Activated CD4-positive, alpha-beta memory T cell treated with anti-CD3 and anti-CD28 coated beads for 36 hours (primary cell): Measurements from ENCODE around the gene TRAPPC8. TPM values are rescaled to one million over a fixed set of nuclear protein-coding genes. Genes with fewer than 3 reads are reported as not detected.
"Not testable (repeated sequence)": the region's sequence is repeated elsewhere in the genome, so short reads cannot be mapped to it uniquely, and the experiment has no call there.

Experiments used
- CTCF ChIA-PET: fragments of 350-600 bp; sonication (Branson Sonifier 250); formaldehyde crosslinking; loops from one replicate; lab custom pipeline; 2021; ENCODE audit warnings: antibody characterized with exemption, inconsistent platforms; lab: Charles Lee
- POLR2A ChIA-PET: fragments of 350-600 bp; sonication (Branson Sonifier 250); formaldehyde crosslinking; loops from one replicate; lab custom pipeline; 2021; ENCODE audit warnings: antibody characterized with exemption; lab: Charles Lee
- DNase-seq: peaks from one replicate; pipeline ENCODE4 v3.0.0-alpha.2; 2020
- H3K27ac Mint-ChIP-seq: one replicate; pipeline ENCODE4 v1.8.0; 2021; ENCODE audit warnings: mixed read lengths
- H3K27me3 Mint-ChIP-seq: one replicate; pipeline ENCODE4 v1.8.0; 2021; ENCODE audit warnings: mixed read lengths
- H3K36me3 Mint-ChIP-seq: one replicate; pipeline ENCODE4 v1.8.0; 2021; ENCODE audit warnings: mixed read lengths
- H3K4me1 Mint-ChIP-seq: one replicate; pipeline ENCODE4 v1.8.0; 2021; ENCODE audit warnings: low read depth, mixed read lengths
- H3K4me3 Mint-ChIP-seq: one replicate; pipeline ENCODE4 v1.8.0; 2021; ENCODE audit warnings: mild to moderate bottlenecking, mixed read lengths
- H3K9me3 Mint-ChIP-seq: one replicate; pipeline ENCODE4 v1.8.0; 2021; ENCODE audit warnings: mixed read lengths
- intact Hi-C: fragments of 100-400 bp; cut with micrococcal nuclease; formaldehyde crosslinking; loops from one replicate; pipeline ENCODE4 v1.15.1; 2023
- total RNA-seq, 2 experiments: library from RNA; stranded (reverse); gene quantifications; one replicate each; pipeline ENCODE4 v1.2.3, GENCODE V29; 2021

TRAPPC8 gene
- total RNA-seq, 2 experiments from 2014 or later: 30.4 to 34.2 TPM

DNA sequence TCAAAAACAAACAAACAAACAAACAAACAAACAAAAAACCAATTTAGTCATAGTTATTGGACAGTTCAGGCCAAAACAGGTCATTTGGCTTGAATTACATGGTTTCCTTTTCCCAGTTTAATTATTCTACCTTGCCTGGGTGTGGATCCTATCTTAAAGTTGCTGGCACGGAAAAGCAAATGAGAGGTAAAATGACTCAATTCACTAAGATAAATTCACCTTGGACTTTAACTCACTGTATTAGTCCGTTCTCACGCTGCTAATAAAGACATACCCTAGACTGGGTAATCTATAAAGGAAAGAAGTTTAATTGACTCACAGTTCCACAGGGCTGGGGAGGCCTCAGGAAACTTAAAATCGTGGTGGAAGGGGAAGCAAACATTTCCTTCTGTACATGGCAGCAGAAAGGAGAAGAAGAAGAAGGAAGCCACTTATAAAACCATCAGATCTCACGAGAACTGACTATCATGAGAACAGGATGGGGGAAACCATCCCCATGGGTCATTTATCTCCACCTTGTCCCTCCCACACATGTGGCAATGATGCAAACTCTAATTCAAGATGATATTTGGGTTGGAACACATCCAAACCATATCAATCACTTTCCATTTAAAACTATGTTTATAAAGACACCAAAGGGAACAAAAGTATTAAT, 22.5 kb upstream of the TRAPPC8 start:
- no peak for DNase-seq
- Mint-ChIP-seq H3K9me3 (no peaks in the 10 kb centered on the region), H3K27ac (no peak overlapping the region), H3K27me3 (no peaks in the 10 kb centered on the region), H3K36me3 (no peaks in the 10 kb centered on the region), H3K4me1 (no peaks in the 10 kb centered on the region), H3K4me3 (no peak overlapping the region)
- intact Hi-C loops: no loop called here
- ChIA-PET POLR2A (no interaction called here), CTCF (interaction anchor here (1.7 kb wide), 1 partner anchor 13 kb away, joined by 6 read pairs; no protein-coding TSS in a partner anchor)

DNA sequence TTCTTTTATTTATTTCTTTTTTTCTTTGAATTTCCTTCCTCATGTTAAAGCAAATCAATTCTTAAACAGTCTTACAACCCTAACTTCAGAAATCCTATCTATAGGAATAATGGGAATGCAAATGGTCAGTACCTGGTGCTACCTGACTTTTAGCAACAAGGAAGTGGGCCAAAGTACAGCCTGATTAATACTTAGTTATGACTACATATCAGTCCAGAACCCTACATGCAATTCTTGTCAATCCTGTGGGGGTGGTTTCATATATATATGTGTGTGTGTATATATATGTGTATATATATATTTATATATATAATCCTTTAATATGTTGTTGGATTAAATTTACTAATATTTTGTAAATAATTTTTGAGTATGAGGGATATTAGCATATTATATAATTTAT, 14.8 kb upstream of the TRAPPC8 start:
- no peak for DNase-seq
- Mint-ChIP-seq H3K4me3 (no peak overlapping the region), H3K36me3 (no peaks in the 10 kb centered on the region), H3K4me1 (peaks cover 2% of the 10 kb centered on the region), H3K27ac (no peak overlapping the region), H3K27me3 (no peaks in the 10 kb centered on the region), H3K9me3 (no peaks in the 10 kb centered on the region)
- CTCF ChIA-PET: interaction anchor here (0.8 kb wide), 1 partner anchor 127 kb away, joined by 3 read pairs; no protein-coding TSS in a partner anchor
- intact Hi-C loops: loop anchor here (1.0 to 5.0 kb wide), 4 partner anchors 14 to 400 kb away; partner anchors contain the start of gene TRAPPC8
- POLR2A ChIA-PET: no interaction called here

DNA sequence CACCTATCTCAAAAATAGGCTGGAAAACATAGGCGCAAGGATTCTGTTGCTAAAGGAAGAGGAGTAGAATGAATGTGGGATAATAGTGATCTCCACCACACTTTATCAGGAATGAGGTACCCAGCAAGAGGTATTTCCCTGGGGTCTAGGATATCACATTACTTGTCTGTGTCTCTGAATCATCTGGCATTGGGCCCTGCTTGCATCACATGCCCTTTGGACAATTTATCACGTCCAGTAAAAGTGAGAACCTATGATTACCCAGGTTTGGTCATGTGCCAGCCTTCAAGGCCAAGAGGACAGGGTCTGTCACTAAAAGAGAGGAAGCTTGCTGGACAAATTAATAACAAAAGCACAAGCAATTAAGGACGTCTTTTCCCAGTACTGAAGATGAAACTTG, 11.4 kb upstream of the TRAPPC8 start:
- H3K9me3 Mint-ChIP-seq: no peaks in the 10 kb centered on the region
- ChIA-PET CTCF (interaction anchor here (0.6 to 1.3 kb wide), 2 partner anchors 10 to 358 kb away, joined by 3 to 4 read pairs; no protein-coding TSS in a partner anchor), POLR2A (no interaction called here)
- H3K27ac Mint-ChIP-seq: no peak overlapping the region
- H3K4me1 Mint-ChIP-seq: peaks cover 7% of the 10 kb centered on the region
- DNase-seq: no peak
- intact Hi-C loops: no loop called here
- no peaks in the 10 kb centered on the region for H3K27me3 Mint-ChIP-seq
- no peak overlapping the region for H3K4me3 Mint-ChIP-seq
- H3K36me3 Mint-ChIP-seq: no peaks in the 10 kb centered on the region

DNA sequence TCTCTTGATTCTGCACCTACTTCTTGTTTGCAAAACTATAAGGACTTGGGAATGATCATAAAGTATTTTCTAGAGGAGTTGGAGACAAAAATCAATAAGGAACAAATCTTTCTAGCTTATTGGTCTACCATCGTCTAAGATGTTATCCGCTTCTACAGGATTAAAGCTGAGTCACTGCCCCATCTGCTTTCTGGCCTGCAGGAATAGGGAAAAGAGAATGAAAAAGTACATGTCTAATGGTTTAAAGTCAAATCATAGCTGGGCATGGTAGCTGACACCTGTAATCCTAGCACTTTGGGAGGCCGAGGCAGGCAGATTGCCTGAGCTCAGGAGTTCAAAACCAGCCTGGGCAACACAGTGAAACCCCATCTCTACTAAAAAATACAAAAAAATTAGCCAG, 10.8 kb upstream of the TRAPPC8 start:
- intact Hi-C loops, H3K27ac Mint-ChIP-seq, H3K36me3 Mint-ChIP-seq, DNase-seq, H3K27me3 Mint-ChIP-seq, H3K4me3 Mint-ChIP-seq, POLR2A ChIA-PET, H3K9me3 Mint-ChIP-seq, H3K4me1 Mint-ChIP-seq: not testable (repeated sequence)
- CTCF ChIA-PET: interaction anchor here (1.3 kb wide), 1 partner anchor 10 kb away, joined by 4 read pairs; no protein-coding TSS in a partner anchor

DNA sequence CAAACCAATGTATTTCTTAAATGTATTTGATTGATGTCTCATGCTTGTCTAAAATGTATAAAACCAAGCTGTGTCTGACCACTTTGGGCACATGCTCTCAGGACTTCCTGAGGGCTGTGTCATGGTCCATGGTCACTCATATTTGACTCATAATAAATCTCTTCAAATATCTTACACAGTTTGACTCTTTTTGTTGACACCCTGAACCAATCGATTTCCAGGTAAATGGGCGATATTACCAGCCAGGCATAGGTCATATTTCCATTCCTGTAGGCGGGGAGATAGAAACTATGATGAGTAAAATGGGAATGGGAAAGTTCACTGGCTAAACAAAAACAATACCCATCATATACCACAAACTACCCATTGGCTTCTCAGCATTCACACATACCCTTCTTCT, 9.3 kb upstream of the TRAPPC8 start:
- Mint-ChIP-seq H3K4me1 (peaks cover 7% of the 10 kb centered on the region), H3K4me3 (no peak overlapping the region), H3K27me3 (no peaks in the 10 kb centered on the region), H3K9me3 (no peaks in the 10 kb centered on the region), H3K27ac (no peak overlapping the region), H3K36me3 (no peaks in the 10 kb centered on the region)
- DNase-seq: no peak
- POLR2A ChIA-PET: interaction anchor here (0.6 kb wide), 1 partner anchor 271 kb away, joined by 3 read pairs; no protein-coding TSS in a partner anchor
- intact Hi-C loops: no loop called here
- CTCF ChIA-PET: no interaction called here

DNA sequence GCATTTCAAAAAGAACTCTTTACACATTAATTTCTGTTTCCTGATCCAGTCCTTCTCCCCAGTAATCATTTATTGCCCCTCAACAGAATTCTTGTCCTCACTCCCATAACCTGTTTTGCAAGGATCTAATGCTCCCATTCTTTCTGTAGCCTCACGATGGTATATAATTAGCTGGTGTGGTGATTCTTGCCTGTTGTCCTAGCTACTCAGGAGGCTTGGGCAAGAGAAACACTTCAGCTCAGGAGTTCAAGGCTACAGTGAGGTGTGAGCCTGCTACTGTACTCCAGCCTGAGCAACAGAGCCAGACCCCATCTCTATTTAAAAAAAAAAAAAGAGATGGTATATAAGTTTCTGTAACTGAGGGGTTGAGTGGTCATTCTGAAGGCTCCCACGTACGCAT, 7.7 kb upstream of the TRAPPC8 start:
- no peaks in the 10 kb centered on the region for H3K9me3 Mint-ChIP-seq
- peaks cover 5% of the 10 kb centered on the region for H3K4me1 Mint-ChIP-seq
- intact Hi-C loops: no loop called here
- H3K4me3 Mint-ChIP-seq: no peak overlapping the region
- DNase-seq: no peak
- CTCF ChIA-PET: interaction anchor here (1.4 kb wide), 1 partner anchor 12 kb away, joined by 3 read pairs; no protein-coding TSS in a partner anchor
- POLR2A ChIA-PET: no interaction called here
- no peak overlapping the region for H3K27ac Mint-ChIP-seq
- H3K36me3 Mint-ChIP-seq: no peaks in the 10 kb centered on the region
- no peaks in the 10 kb centered on the region for H3K27me3 Mint-ChIP-seq

DNA sequence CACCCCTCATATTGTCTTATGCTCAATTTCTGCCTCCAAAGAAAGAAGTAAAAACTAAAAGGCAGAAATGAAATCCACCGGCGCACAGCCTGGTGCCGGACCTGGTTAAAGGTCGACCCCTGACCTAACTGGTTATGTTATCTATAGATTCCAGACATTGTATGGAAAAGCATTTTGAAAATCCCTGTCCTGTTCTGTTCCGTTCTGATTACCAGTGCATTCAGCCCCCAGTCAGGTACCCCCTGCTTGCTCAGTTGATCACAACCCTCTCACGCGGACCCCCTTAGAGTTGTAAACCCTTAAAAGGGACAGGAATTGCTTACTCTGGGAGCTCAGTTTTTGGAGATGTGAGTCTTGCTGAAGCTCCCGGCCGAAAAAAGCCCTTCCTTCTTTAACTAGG, 5.4 kb upstream of the TRAPPC8 start:
- H3K27me3 Mint-ChIP-seq, H3K4me3 Mint-ChIP-seq: not testable (repeated sequence)

DNA sequence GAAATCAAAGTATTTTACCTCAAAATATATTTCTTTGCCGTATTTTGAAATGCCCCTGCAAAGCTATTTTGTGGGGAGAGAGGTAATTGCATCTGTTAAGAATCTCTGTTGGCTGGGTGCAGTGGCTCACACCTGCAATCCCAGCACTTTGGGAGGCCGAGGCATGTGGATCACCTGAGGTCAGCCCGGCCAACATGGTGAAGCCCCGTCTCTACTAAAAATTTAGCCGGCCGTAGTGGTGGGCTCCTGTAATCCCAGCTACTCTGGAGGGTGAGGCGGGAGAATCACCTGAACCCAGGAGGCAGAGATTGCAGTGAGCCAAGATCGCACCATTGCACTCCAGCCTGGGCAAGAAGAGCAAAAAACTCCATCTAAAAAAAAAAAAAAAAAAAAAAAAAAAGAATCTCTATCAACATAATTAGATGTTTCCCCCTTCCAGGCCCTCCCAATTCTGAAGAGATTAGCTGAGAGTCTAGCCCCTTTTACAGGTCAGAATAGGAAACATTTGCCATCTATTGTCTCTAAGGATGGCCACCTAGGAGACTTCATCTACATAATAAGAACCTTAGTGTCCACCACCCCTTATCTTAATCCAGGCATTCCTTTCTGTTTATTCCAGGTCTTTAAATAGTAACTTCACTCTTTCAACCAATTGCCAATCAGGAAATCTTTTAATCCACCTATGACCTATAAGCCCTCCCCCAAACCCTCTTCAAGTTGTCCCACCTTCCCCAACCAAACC, 3.5 kb upstream of the TRAPPC8 start:
- ChIA-PET CTCF (no interaction called here), POLR2A (no interaction called here)
- H3K4me3 Mint-ChIP-seq: no peak overlapping the region
- intact Hi-C loops: no loop called here
- no peaks in the 10 kb centered on the region for H3K9me3 Mint-ChIP-seq
- peaks cover 2% of the 10 kb centered on the region for H3K36me3 Mint-ChIP-seq
- no peak for DNase-seq
- no peak overlapping the region for H3K27ac Mint-ChIP-seq
- H3K4me1 Mint-ChIP-seq: peaks cover 15% of the 10 kb centered on the region
- H3K27me3 Mint-ChIP-seq: no peaks in the 10 kb centered on the region

More for the DNA sequence above, 5.4 kb upstream of the TRAPPC8 start:
- intact Hi-C loops, DNase-seq, H3K27ac Mint-ChIP-seq, H3K9me3 Mint-ChIP-seq, POLR2A ChIA-PET, H3K36me3 Mint-ChIP-seq: not testable (repeated sequence)
- H3K4me1 Mint-ChIP-seq: peaks cover 18% of the 10 kb centered on the region
- CTCF ChIA-PET: interaction anchor here (0.6 kb wide), 1 partner anchor 176 kb away, joined by 3 read pairs; no protein-coding TSS in a partner anchor

DNA sequence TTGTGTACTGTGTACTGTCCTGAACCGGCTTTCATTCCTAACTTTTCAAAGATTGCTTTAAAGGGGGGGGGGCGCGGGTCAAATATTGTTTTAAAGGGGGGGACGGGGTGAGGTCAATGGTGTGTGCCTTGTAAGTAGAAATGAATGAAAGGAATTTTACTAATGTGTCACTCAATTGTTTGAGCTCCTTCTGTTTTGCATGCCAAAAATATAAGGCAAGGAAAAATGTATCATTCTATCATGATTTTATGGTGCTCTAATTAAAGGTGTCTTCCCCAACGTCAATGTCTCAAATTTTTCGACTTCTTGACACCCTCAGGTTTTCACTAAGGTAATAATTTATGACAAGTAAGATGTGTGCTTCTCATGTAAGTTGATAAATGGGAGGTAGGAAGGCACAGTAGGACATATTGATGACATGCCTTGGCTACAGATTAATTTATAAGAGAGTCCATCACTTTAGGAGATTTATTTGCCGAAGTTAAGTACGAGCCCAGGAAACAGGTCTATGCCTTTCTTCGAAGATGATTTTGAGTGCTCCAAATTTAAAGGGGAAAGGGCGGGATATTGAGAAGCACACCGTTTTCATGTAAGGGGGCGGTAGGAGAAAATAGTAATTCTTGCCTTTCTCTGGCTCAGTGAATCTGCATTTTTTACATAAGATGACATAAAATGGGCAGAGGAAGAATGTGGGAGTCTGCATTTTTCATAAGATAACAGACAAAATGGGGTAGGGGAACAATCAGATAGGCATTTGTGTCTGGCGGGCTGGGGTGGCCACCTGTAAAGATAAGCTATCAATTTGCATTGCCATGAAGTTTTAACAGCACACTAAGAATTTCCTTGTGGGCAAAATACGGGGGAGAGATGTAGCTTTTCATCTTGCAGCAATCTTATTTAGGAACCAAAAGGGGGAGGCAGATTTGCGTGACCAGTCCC, 1.2 kb upstream of the TRAPPC8 start:
- ChIA-PET CTCF (interaction anchor here (1.0 to 3.5 kb wide), 8 partner anchors 10 to 210 kb away, joined by 3 to 18 read pairs (median 4); partner anchors contain the start of gene RNF125), POLR2A (interaction anchor here (1.4 to 3.4 kb wide), 4 partner anchors 75 to 148 kb away, joined by 3 to 38 read pairs (median 14); partner anchors contain the start of genes RNF125 and RNF138)
- H3K27ac Mint-ChIP-seq: peak overlapping the region; percentile 99
- no peaks in the 10 kb centered on the region for H3K9me3 Mint-ChIP-seq
- no peaks in the 10 kb centered on the region for H3K27me3 Mint-ChIP-seq
- intact Hi-C loops: loop anchor here (1.0 to 2.0 kb wide), 7 partner anchors 13 to 285 kb away; partner anchors contain the start of genes B4GALT6 and RNF125
- no peak for DNase-seq
- H3K4me3 Mint-ChIP-seq: peak overlapping the region; percentile 100
- peaks cover 2% of the 10 kb centered on the region for H3K36me3 Mint-ChIP-seq
- peaks cover 29% of the 10 kb centered on the region for H3K4me1 Mint-ChIP-seq

DNA sequence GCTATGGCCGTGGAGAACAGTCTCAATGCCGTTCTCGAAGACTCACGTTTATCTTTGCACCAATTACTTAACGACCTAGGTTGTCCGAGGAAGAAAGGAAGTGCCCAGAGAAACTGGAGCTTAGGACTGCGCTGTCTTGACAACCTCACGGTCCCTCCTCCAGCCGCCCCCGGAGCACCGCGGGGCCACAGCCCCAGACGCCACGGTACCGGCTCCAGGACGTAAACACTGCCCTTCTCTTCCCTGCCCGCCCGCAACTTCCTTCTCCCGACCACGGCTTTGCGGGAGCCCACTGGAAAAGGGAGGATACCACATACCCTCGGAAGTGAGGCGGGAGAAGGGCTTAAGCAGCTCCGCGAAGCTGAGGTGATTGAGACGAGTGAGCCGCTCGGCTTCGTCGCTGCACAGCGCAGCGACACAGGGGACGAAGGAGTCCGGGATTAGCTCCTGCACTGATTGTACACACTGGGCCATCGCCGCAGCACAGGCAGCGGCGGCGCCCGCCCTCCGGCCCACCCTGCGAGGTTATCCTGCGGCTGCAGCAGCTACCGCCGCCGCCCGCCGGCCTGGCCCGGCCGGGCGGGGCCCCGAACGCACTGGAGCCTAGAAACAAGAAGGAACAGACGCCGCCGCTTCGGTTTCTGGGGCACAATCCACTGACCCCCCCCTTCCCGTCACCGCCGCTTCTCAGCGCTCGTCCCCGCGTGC, 483 bp downstream of the TRAPPC8 start:
- peak overlapping the region; percentile 100 for H3K4me3 Mint-ChIP-seq
- peak overlapping the region; percentile 99 for H3K27ac Mint-ChIP-seq
- ChIA-PET CTCF (interaction anchor here (0.9 to 3.5 kb wide), 8 partner anchors 17 to 528 kb away, joined by 3 to 18 read pairs (median 4); partner anchors contain the start of genes GAREM1 and RNF125), POLR2A (interaction anchor here (1.0 to 3.4 kb wide), 6 partner anchors 11 to 150 kb away, joined by 3 to 38 read pairs (median 3); partner anchors contain the start of genes RNF125 and RNF138)
- peak; percentile 58 for DNase-seq
- peaks cover 4% of the 10 kb centered on the region for H3K36me3 Mint-ChIP-seq
- intact Hi-C loops: loop anchor here (2.0 kb wide), 3 partner anchors 106 to 258 kb away; partner anchors contain the start of gene B4GALT6
- H3K9me3 Mint-ChIP-seq: no peaks in the 10 kb centered on the region
- H3K4me1 Mint-ChIP-seq: peaks cover 36% of the 10 kb centered on the region
- H3K27me3 Mint-ChIP-seq: no peaks in the 10 kb centered on the region
